ENCODE results near the gene SLC7A6OS. TPM values are rescaled to one million over a fixed set of nuclear protein-coding genes. Genes with fewer than 3 reads are reported as not detected.

SLC7A6OS gene

GRCh38 chr16:68257251-68257905 lies 53.4 kb downstream of the SLC7A6OS start:
- Histone ChIP-seq H3K4me1 (ENCODE audit: control insufficient read depth, insufficient read depth, low read length) (peaks cover 17% of the 10 kb centered on the region), H3K36me3 (ENCODE audit: insufficient read depth, low read length) (peaks cover 40% of the 10 kb centered on the region), H3K4me2 (ENCODE audit: low read length) (peak overlapping the region; percentile 48), H3K9me3 (replicated peaks; ENCODE audit: low read length) (no peaks in the 10 kb centered on the region), H3K4me3 (ENCODE audit: low read length) (no peak overlapping the region), H3K9ac (ENCODE audit: low read depth, low read length) (peak overlapping the region; percentile 57), H3K27me3 (ENCODE audit: control insufficient read depth, insufficient read depth, low read length) (no peaks in the 10 kb centered on the region)

DNA sequence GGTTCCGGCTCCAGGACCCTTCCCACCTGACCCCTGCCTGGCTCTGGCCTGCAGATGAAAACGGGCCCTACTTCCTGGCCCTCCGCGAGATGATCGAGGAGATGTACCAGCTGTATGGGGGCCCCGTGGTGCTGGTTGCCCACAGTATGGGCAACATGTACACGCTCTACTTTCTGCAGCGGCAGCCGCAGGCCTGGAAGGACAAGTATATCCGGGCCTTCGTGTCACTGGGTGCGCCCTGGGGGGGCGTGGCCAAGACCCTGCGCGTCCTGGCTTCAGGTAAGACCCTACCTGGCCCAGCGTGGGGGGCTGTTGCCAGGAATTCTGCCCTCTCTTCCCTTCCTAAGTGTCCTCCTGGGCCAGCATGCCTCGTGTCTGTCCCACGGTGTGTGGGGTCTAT lies 55.0 kb downstream of the SLC7A6OS start:
- H3K4me3 ChIP-seq (ENCODE audit: low read length), result no peak overlapping the region
- no peaks in the 10 kb centered on the region for H3K9me3 ChIP-seq (replicated peaks; ENCODE audit: low read length)
- no peaks in the 10 kb centered on the region for H3K27me3 ChIP-seq (ENCODE audit: control insufficient read depth, insufficient read depth, low read length)
- H3K36me3 ChIP-seq (ENCODE audit: insufficient read depth, low read length), result peaks cover 51% of the 10 kb centered on the region
- H3K9ac ChIP-seq (ENCODE audit: low read depth, low read length), result no peak overlapping the region
- H3K4me1 ChIP-seq (ENCODE audit: control insufficient read depth, insufficient read depth, low read length), result peaks cover 17% of the 10 kb centered on the region
- H3K4me2 ChIP-seq (ENCODE audit: low read length), result no peak overlapping the region

GRCh38 chr16:68253721-68254120 lies 57.0 kb downstream of the SLC7A6OS start:
- Histone ChIP-seq H3K9me3 (replicated peaks; ENCODE audit: low read length) (no peaks in the 10 kb centered on the region), H3K9ac (ENCODE audit: low read depth, low read length) (no peak overlapping the region), H3K4me2 (ENCODE audit: low read length) (no peak overlapping the region), H3K27me3 (ENCODE audit: control insufficient read depth, insufficient read depth, low read length) (no peaks in the 10 kb centered on the region), H3K36me3 (ENCODE audit: insufficient read depth, low read length) (peaks cover 40% of the 10 kb centered on the region), H3K4me3 (ENCODE audit: low read length) (no peak overlapping the region), H3K4me1 (ENCODE audit: control insufficient read depth, insufficient read depth, low read length) (peaks cover 16% of the 10 kb centered on the region)

GRCh38 chr16:68252383-68252782 lies 58.4 kb downstream of the SLC7A6OS start:
- Histone ChIP-seq H3K4me3 (ENCODE audit: low read length) (no peak overlapping the region), H3K9ac (ENCODE audit: low read depth, low read length) (no peak overlapping the region), H3K4me2 (ENCODE audit: low read length) (no peak overlapping the region), H3K9me3 (replicated peaks; ENCODE audit: low read length) (no peaks in the 10 kb centered on the region), H3K36me3 (ENCODE audit: insufficient read depth, low read length) (peaks cover 40% of the 10 kb centered on the region), H3K4me1 (ENCODE audit: control insufficient read depth, insufficient read depth, low read length) (peaks cover 4% of the 10 kb centered on the region), H3K27me3 (ENCODE audit: control insufficient read depth, insufficient read depth, low read length) (no peaks in the 10 kb centered on the region)

- no peaks in the 10 kb centered on the region for H3K9me3 ChIP-seq (replicated peaks; ENCODE audit: low read length)
- H3K36me3 ChIP-seq (ENCODE audit: insufficient read depth, low read length), result peaks cover 40% of the 10 kb centered on the region
- H3K4me3 ChIP-seq (ENCODE audit: low read length), result no peak overlapping the region
- H3K9ac ChIP-seq (ENCODE audit: low read depth, low read length), result no peak overlapping the region
- no peak overlapping the region for H3K4me2 ChIP-seq (ENCODE audit: low read length)
- no peaks in the 10 kb centered on the region for H3K27me3 ChIP-seq (ENCODE audit: control insufficient read depth, insufficient read depth, low read length)
- peaks cover 2% of the 10 kb centered on the region for H3K4me1 ChIP-seq (ENCODE audit: control insufficient read depth, insufficient read depth, low read length)
Observed at GRCh38 chr16:68251832-68252231, 58.9 kb downstream of the SLC7A6OS start.

DNA sequence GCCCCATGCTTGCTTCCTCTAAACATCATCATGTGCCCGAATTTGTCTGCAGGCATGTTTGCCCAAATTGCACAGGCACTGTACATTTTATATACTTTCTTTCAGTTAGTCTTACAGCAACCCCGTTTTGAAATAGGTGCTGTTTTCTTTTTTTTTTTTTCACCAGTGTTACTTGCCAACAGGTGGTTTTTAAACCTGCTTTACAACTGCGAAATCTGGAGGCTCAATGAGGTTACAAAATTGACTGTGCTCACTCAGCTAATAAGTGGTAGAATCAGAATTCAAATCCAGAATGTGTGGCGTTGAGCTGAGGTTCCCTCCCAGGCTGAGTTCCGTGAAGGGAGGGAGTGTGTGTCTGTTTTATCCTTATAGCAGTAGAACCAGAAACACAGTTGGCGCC lies 59.8 kb downstream of the SLC7A6OS start:
- peaks cover 36% of the 10 kb centered on the region for H3K36me3 ChIP-seq (ENCODE audit: insufficient read depth, low read length)
- H3K9me3 ChIP-seq (replicated peaks; ENCODE audit: low read length), result no peaks in the 10 kb centered on the region
- H3K4me3 ChIP-seq (ENCODE audit: low read length), result no peak overlapping the region
- H3K9ac ChIP-seq (ENCODE audit: low read depth, low read length), result no peak overlapping the region
- H3K4me2 ChIP-seq (ENCODE audit: low read length), result no peak overlapping the region
- H3K27me3 ChIP-seq (ENCODE audit: control insufficient read depth, insufficient read depth, low read length), result no peaks in the 10 kb centered on the region
- H3K4me1 ChIP-seq (ENCODE audit: control insufficient read depth, insufficient read depth, low read length), result peaks cover 10% of the 10 kb centered on the region

- Histone ChIP-seq H3K9ac (ENCODE audit: low read depth, low read length) (no peak overlapping the region), H3K27me3 (ENCODE audit: control insufficient read depth, insufficient read depth, low read length) (no peaks in the 10 kb centered on the region), H3K4me1 (ENCODE audit: control insufficient read depth, insufficient read depth, low read length) (peaks cover 18% of the 10 kb centered on the region), H3K4me2 (ENCODE audit: low read length) (no peak overlapping the region), H3K36me3 (ENCODE audit: insufficient read depth, low read length) (peaks cover 24% of the 10 kb centered on the region), H3K9me3 (replicated peaks; ENCODE audit: low read length) (no peaks in the 10 kb centered on the region), H3K4me3 (ENCODE audit: low read length) (no peak overlapping the region)
Observed at GRCh38 chr16:68249371-68249770, 61.4 kb downstream of the SLC7A6OS start.

Small RNA genes lying within 50 kb of the gene (small RNA-seq; reads per million reads assigned to genes)
- gene RNU4-30P, result not detected
- not detected for gene RNU6-1262P
